OCI-LY7 (cell line): ENCODE results near the gene TMEM135. TPM values are rescaled to one million over a fixed set of nuclear protein-coding genes. Genes with fewer than 3 reads are reported as not detected.

Experiments used
- BruUV-seq: library from RNA; stranded (reverse); fragments of 400-500 nt; replicated peaks from 2 replicates; lab custom pipeline; 2021; lab: Mats Ljungman, UMichigan
- CTCF ChIA-PET: fragments of 300-600 bp; sonication (Branson Sonifier 250); formaldehyde crosslinking; loops from one replicate; lab custom pipeline; 2022; ENCODE audit warnings: antibody characterized with exemption; ENCODE audit not compliant: unreplicated experiment; lab: Charles Lee
- POLR2A ChIA-PET: fragments of 300-600 bp; sonication (Branson Sonifier 250); formaldehyde crosslinking; loops from one replicate; lab custom pipeline; 2022; ENCODE audit warnings: antibody characterized with exemption; lab: Charles Lee
- DNase-seq: peaks from one replicate; pipeline ENCODE4 v3.0.0-alpha.2; 2015; ENCODE audit warnings: low spot score
- H2AFZ ChIP-seq: fragments of 200-600 bp; sonication (generic), shearing (Covaris generic); 2 replicates; pipeline ENCODE4 v1.6.1; 2014; ENCODE audit warnings: mild to moderate bottlenecking, antibody characterized with exemption, low read length, moderate library complexity
- H3K27ac ChIP-seq: fragments of 200-600 bp; sonication (generic); 2 replicates; pipeline ENCODE4 v1.5.1; 2014; ENCODE audit warnings: mixed run types, low read depth, mild to moderate bottlenecking, moderate library complexity, low read length, inconsistent platforms; ENCODE audit not compliant: poor library complexity, severe bottlenecking
- H3K36me3 ChIP-seq: fragments of 200-600 bp; sonication (generic); 2 replicates; pipeline ENCODE4 v1.6.1; 2014; ENCODE audit warnings: mild to moderate bottlenecking, antibody characterized with exemption, low read length, moderate library complexity, mixed read lengths; ENCODE audit not compliant: insufficient read depth
- H3K4me1 ChIP-seq: fragments of 200-600 bp; sonication (generic); 2 replicates; pipeline ENCODE4 v1.5.1; 2014; ENCODE audit warnings: mild to moderate bottlenecking, low read length; ENCODE audit not compliant: insufficient read depth, poor library complexity, severe bottlenecking
- H3K4me2 ChIP-seq: fragments of 200-600 bp; sonication (generic); 2 replicates; pipeline ENCODE4 v1.6.1; 2014; ENCODE audit warnings: mild to moderate bottlenecking, low read length
- H3K4me3 ChIP-seq: fragments of 200-600 bp; sonication (generic); 2 replicates; pipeline ENCODE4 v1.5.1; 2014; ENCODE audit warnings: mild to moderate bottlenecking, low read depth, low read length; ENCODE audit not compliant: poor library complexity, severe bottlenecking
- H3K79me2 ChIP-seq: fragments of 200-600 bp; sonication (generic); 2 replicates; pipeline ENCODE4 v1.6.1; 2016; ENCODE audit warnings: low read depth, mild to moderate bottlenecking, low read length, moderate library complexity, mixed read lengths; ENCODE audit not compliant: insufficient read depth
- H3K9me2 ChIP-seq: fragments of 200-600 bp; sonication (generic); 2 replicates; pipeline ENCODE4 v1.6.1; 2016; ENCODE audit warnings: mild to moderate bottlenecking, low read length, mixed read lengths; ENCODE audit not compliant: insufficient read depth
- H3K9me3 ChIP-seq: fragments of 200-600 bp; sonication (generic); 2 replicates; pipeline ENCODE4 v1.6.1; 2014; ENCODE audit warnings: mild to moderate bottlenecking, mixed run types, low read length, mixed read lengths
- H4K20me1 ChIP-seq: fragments of 200-600 bp; sonication (generic); 2 replicates; pipeline ENCODE4 v1.6.1; 2014; ENCODE audit warnings: mild to moderate bottlenecking, antibody characterized with exemption, low read length, moderate library complexity, mixed read lengths; ENCODE audit not compliant: insufficient read depth
- EZH2phosphoT487 ChIP-seq: fragments of 200-600 bp; sonication (generic); IDR thresholded peaks from 2 replicates; pipeline ENCODE4 v1.6.1; 2018; ENCODE audit warnings: low read depth, borderline replicate concordance, mild to moderate bottlenecking, mixed run types, antibody characterized with exemption, low read length, moderate library complexity, mixed read lengths
- intact Hi-C: fragments of 100-400 bp; cut with micrococcal nuclease; formaldehyde crosslinking; loops from one replicate; pipeline ENCODE4 v1.10.0; 2022; ENCODE audit not compliant: unreplicated experiment
- total RNA-seq, 2 experiments: library from RNA; depleted of rRNA in 1 of 2; stranded (reverse); fragments of >200 nt in 1 of 2; shearing (Covaris generic) in 1 of 2; gene quantifications; 2 replicates each; pipeline ENCODE4 v1.2.3, GENCODE V29; 2014 to 2022
- TF ChIP-seq, protein P1 (sequence below): fragments of 200-600 bp; sonication (generic); conservative IDR thresholded peaks from 2 replicates; pipeline ENCODE4 v1.5.1; 2014; ENCODE audit warnings: mild to moderate bottlenecking, antibody characterized with exemption, low read length, moderate library complexity, mixed read lengths

TMEM135 gene
- total RNA-seq, 2 experiments from 2014 or later, result 14.5 to 56.4 TPM

DNA sequence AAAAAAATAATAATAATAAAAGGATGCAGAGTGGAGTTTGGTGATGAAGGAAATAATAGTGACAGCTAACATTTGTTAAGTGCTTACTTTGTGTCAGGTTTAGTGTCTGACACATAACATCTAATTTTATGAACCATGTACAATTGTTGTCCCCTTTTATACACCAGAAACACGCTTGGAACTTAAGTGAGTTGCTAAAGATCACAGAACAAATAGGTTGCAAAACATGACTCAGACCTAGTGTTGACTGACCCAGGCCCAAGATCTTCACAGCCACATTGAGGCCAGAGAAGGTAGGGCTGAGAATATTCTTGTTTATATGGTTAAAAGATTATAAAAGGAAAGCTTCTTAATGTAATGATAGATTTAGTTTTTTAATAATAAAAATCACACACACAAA is 25.6 kb upstream of the TMEM135 start:
- no peak overlapping the region for H2AFZ ChIP-seq
- BruUV-seq, result no TSS peak

DNA sequence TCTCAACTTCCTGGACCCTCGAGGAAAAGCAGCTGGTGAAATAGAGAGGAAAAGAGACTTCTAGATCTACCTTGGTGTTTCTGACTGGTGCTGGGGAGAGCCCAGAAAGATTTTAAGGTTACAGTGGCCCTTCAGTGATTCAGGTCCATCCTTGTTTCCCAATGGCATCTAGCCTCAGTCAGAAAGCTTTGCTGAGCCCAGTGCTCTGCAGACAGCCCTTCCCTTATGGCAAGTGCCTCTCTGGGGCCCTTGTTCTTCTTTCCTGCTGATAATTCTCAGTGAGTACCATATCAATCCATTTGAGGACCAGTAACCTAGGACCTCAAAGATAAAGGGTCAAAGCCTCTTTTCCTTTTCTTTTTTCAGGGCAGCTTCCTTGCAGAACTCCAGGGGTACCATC is 25.1 kb upstream of the TMEM135 start:
- Histone ChIP-seq H2AFZ (no peak overlapping the region), H3K36me3 (no peaks in the 10 kb centered on the region), H3K9me3 (no peaks in the 10 kb centered on the region), H3K27ac (no peak overlapping the region), H3K9me2 (no peaks in the 10 kb centered on the region), H3K79me2 (no peaks in the 10 kb centered on the region), H3K4me2 (no peak overlapping the region), H4K20me1 (no peaks in the 10 kb centered on the region), H3K4me3 (no peak overlapping the region), H3K4me1 (no peaks in the 10 kb centered on the region)
- intact Hi-C loops, result no loop called here
- ChIA-PET CTCF (no interaction called here), POLR2A (interaction anchor here (1.0 kb wide), 1 partner anchor 9 kb away, joined by 3 read pairs; no protein-coding TSS in a partner anchor)
- BruUV-seq, result no TSS peak
- DNase-seq, result no peak
- TF ChIP-seq EZH2phosphoT487, result no peak
- TF ChIP-seq, protein P1, sequence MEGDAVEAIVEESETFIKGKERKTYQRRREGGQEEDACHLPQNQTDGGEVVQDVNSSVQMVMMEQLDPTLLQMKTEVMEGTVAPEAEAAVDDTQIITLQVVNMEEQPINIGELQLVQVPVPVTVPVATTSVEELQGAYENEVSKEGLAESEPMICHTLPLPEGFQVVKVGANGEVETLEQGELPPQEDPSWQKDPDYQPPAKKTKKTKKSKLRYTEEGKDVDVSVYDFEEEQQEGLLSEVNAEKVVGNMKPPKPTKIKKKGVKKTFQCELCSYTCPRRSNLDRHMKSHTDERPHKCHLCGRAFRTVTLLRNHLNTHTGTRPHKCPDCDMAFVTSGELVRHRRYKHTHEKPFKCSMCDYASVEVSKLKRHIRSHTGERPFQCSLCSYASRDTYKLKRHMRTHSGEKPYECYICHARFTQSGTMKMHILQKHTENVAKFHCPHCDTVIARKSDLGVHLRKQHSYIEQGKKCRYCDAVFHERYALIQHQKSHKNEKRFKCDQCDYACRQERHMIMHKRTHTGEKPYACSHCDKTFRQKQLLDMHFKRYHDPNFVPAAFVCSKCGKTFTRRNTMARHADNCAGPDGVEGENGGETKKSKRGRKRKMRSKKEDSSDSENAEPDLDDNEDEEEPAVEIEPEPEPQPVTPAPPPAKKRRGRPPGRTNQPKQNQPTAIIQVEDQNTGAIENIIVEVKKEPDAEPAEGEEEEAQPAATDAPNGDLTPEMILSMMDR, result no peak

More for the DNA sequence above, 25.6 kb upstream of the TMEM135 start:
- H3K4me1 ChIP-seq, result no peaks in the 10 kb centered on the region
- no peak overlapping the region for H3K27ac ChIP-seq
- H3K4me2 ChIP-seq, result no peak overlapping the region
- no peak for DNase-seq
- CTCF ChIA-PET, result no interaction called here
- H4K20me1 ChIP-seq, result no peaks in the 10 kb centered on the region
- H3K9me2 ChIP-seq, result no peaks in the 10 kb centered on the region
- intact Hi-C loops, result no loop called here
- no peaks in the 10 kb centered on the region for H3K36me3 ChIP-seq
- H3K9me3 ChIP-seq, result no peaks in the 10 kb centered on the region
- TF ChIP-seq, protein P1, result no peak
- TF ChIP-seq EZH2phosphoT487, result no peak
- no peak overlapping the region for H3K4me3 ChIP-seq
- H3K79me2 ChIP-seq, result no peaks in the 10 kb centered on the region
- POLR2A ChIA-PET, result interaction anchor here (0.6 to 1.0 kb wide), 4 partner anchors 10 to 1772 kb away, joined by 3 to 4 read pairs (median 3); no protein-coding TSS in a partner anchor

DNA sequence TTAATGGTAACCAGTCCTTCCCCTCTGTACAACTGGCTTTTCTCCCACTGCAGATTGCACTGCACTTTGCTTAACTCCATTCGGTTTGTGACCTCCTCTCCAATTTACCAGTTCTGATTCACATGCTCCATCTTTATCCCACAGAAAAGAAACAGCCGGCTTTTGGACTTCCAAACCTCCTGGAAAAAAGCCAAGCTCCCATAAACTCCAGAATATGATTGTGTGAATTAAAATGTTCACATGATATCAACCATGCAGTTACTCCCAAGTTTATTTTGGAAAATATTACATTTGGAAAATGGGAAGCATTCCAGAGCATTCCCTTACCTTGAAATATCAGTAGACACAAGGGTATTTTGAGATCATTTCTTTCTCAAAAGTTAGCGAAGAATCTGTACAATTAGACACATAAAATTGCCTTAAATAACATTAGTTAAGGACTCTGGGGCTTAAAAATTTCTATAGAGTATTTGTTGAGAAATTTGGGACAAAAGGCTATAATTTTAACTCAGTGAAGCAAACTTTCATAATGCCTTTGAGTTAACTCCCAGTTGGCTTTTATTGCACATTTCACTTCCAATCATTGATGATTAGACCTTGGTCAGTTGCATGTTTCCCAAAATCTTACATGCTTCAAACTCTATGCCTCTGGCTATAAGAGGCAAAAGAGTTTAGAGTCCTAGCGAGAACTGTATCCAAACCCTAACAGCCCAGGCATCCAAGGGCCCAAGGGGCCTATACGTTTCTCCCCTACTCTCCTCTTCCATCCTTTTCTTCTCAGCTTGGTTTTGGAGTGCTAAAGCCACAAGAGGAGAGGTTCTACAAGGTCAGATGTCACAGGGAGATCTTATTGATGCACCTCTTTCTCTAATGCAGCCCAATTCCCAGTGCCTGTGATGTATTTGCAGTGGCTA is 23.6 kb upstream of the TMEM135 start:
- no peak for TF ChIP-seq EZH2phosphoT487
- TF ChIP-seq, protein P1, result no peak
- no peaks in the 10 kb centered on the region for H3K9me3 ChIP-seq
- BruUV-seq, result no TSS peak
- no peak for DNase-seq
- CTCF ChIA-PET, result no interaction called here
- no peaks in the 10 kb centered on the region for H3K79me2 ChIP-seq
- no peak overlapping the region for H2AFZ ChIP-seq
- no peaks in the 10 kb centered on the region for H3K9me2 ChIP-seq
- no peaks in the 10 kb centered on the region for H3K4me1 ChIP-seq
- no peak overlapping the region for H3K27ac ChIP-seq
- POLR2A ChIA-PET, result no interaction called here
- no peaks in the 10 kb centered on the region for H3K36me3 ChIP-seq
- H3K4me3 ChIP-seq, result no peak overlapping the region
- H3K4me2 ChIP-seq, result no peak overlapping the region
- intact Hi-C loops, result no loop called here
- no peaks in the 10 kb centered on the region for H4K20me1 ChIP-seq
